ENCODE measurements around the gene MED13L. TPM values are rescaled to one million over a fixed set of nuclear protein-coding genes. Genes with fewer than 3 reads are reported as not detected.
"Not testable (repeated sequence)": the region's sequence is repeated elsewhere in the genome, so short reads cannot be mapped to it uniquely, and the experiment has no call there.

MED13L gene
- polyA plus RNA-seq, 1 of the 3 experiments (the other 2 are of a cell fraction), result 17.1 TPM

DNA sequence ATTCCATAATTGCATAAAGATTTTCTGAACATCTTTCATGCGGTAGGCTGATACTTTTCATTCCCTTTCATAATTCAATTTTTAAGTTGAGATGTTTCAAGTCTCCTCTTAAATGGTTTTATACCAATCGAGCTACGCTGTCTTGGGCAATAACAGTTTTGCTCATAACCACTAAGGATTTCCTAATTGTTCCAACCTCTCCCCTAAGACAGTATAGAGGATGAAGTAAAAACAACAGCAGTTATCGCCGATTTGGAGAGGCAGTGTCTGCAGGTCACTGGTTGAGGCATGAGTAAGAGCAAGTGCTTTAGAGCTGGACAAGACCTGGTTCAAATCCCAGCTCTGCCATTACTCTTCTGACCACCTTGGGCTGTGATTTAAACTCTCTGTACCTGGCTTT, 6.9 kb upstream of the MED13L start (continued):
- TF ChIP-seq FOXJ3 (CRISPR knock-in tag; IDR thresholded peaks at IDR 0.05), result no peak
- TF ChIP-seq ELF1 (IDR thresholded peaks at IDR 0.05), result no peak
- TF ChIP-seq NRF1 (IDR thresholded peaks at IDR 0.05; ENCODE audit: low read depth, low read length), result no peak
- no peak for TF ChIP-seq POLR2AphosphoS5 (IDR thresholded peaks at IDR 0.05; ENCODE audit: low read depth, low read length)

DNA sequence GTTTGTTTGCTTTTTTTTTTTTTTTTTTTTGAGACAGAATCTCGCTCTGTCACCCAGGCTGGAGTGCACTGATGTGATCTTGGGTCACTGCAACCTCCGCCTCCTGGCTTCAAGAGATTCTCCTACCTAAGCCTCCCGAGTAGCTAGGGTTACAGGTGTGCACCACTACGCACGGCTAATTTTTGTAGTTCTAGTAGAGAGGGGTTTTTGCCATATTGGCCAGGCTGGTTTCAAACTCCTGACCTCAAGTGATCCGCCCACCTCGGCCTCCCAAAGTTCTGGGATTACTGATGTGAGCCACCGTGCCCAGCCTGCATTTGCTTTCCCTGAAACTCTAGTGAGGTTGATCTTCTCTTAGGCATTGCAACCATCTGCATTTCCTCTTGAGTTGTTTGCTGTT, 6.4 kb upstream of the MED13L start:
- H3K27me3 ChIP-seq (ENCODE audit: insufficient read depth); H3K27ac ChIP-seq (ENCODE audit: low read depth in 2 of 2, low read length in 1 of 2); H3K36me3 ChIP-seq (replicated peaks in 1 of 2; ENCODE audit: control insufficient read depth in 1 of 2, insufficient read depth in 2 of 2, low read length in 1 of 2); H3K4me2 ChIP-seq; DNase-seq; H3K9me2 ChIP-seq; H3K9ac ChIP-seq; CTCF ChIA-PET; H4K20me1 ChIP-seq (ENCODE audit: insufficient read depth); H2AFZ ChIP-seq (ENCODE audit: low read depth); H3K4me1 ChIP-seq (ENCODE audit: control insufficient read depth in 1 of 2, insufficient read depth in 2 of 2, low read depth in 1 of 2, low read length in 1 of 2); H3K4me3 ChIP-seq (ENCODE audit: low read depth in 2 of 2, low read length in 1 of 2); POLR2A ChIA-PET; H3K79me2 ChIP-seq (ENCODE audit: insufficient read depth); H3K9me3 ChIP-seq: not testable (repeated sequence)
- H3F3A ChIP-seq (replicated peaks; ENCODE audit: insufficient read depth), result peaks cover 13% of the 10 kb centered on the region
- WGBS (ENCODE audit: low lambda C conversion rate), result 96% methylated on average over 7 of the region's 8 CpGs

DNA sequence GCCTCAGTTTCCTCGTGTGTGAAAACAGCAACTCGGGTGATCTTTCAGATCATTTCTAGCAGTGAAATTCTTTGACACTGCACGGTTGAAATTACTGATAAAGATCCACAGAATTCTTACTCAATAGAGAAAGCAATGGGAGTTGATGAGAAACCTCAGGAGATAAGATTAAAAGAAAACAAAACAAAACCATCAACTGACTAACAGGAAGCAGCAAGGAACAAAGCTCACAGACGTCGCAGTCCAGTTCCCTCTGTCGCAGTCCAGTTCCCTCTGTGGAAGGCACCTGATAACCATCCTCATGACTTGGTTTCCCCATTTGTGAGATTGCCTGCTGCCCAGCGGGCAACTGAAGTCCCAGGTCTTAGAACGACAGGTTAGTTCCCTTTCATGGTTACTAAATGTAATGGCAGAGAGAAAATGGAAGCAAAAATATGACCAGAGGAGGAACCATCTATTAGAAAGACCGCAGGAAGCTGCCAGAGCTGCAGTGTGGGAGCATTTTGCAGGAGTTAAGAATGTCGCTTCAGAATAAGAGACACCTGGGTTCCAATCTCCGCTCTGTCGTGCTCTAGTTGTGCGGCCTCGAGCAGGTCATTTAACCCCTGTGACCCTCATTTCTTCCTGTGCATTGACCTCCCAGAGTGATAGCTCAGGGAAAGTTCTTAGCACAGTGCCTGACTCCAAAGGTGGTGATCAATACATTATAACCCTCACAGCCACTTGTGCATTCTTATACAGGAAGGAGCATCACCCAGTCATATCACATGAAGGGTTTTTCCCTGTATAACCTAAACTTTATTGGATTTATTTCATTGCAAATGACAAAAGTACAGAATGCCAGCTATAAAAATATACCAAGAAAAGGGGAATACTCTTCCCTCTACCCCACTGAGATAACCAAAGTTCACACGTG, 5.1 kb upstream of the MED13L start:
- no peaks in the 10 kb centered on the region for H3K9me2 ChIP-seq
- no peak overlapping the region for H3K4me2 ChIP-seq
- H3K27ac ChIP-seq (ENCODE audit: low read depth in 2 of 2, low read length in 1 of 2), result no peak overlapping the region
- H3F3A ChIP-seq (replicated peaks; ENCODE audit: insufficient read depth), result peaks cover 13% of the 10 kb centered on the region
- H3K36me3 ChIP-seq (replicated peaks in 1 of 2; ENCODE audit: control insufficient read depth in 1 of 2, insufficient read depth in 2 of 2, low read length in 1 of 2), result no peaks in the 10 kb centered on the region
- no peak overlapping the region for H3K9ac ChIP-seq
- no peaks in the 10 kb centered on the region for H3K27me3 ChIP-seq (ENCODE audit: insufficient read depth)
- WGBS (ENCODE audit: low lambda C conversion rate), result 76% methylated on average over 15 of the region's 15 CpGs
- TF ChIP-seq MEF2A (IDR thresholded peaks at IDR 0.05; ENCODE audit: borderline replicate concordance, low read depth) (no peak), TEAD4 (IDR thresholded peaks at IDR 0.05; ENCODE audit: borderline replicate concordance, insufficient read depth) (no peak), RCOR1 (IDR thresholded peaks at IDR 0.05; ENCODE audit: low read length) (no peak)
- H3K9me3 ChIP-seq, result no peaks in the 10 kb centered on the region
- no peaks in the 10 kb centered on the region for H4K20me1 ChIP-seq (ENCODE audit: insufficient read depth)
- H2AFZ ChIP-seq (ENCODE audit: low read depth), result peak overlapping the region; percentile 56; the same call in 1 of the 2 replicates
- H3K4me1 ChIP-seq (ENCODE audit: control insufficient read depth in 1 of 2, insufficient read depth in 2 of 2, low read depth in 1 of 2, low read length in 1 of 2), result peaks cover 0 to 3% of the 10 kb centered on the region in 2 experiments; a peak in 2 of 4 replicates
- ChIA-PET CTCF (no interaction called here), POLR2A (no interaction called here)
- no peak for DNase-seq
- no peak overlapping the region for H3K4me3 ChIP-seq (ENCODE audit: low read depth in 2 of 2, low read length in 1 of 2)
- H3K79me2 ChIP-seq (ENCODE audit: insufficient read depth), result no peaks in the 10 kb centered on the region

DNA sequence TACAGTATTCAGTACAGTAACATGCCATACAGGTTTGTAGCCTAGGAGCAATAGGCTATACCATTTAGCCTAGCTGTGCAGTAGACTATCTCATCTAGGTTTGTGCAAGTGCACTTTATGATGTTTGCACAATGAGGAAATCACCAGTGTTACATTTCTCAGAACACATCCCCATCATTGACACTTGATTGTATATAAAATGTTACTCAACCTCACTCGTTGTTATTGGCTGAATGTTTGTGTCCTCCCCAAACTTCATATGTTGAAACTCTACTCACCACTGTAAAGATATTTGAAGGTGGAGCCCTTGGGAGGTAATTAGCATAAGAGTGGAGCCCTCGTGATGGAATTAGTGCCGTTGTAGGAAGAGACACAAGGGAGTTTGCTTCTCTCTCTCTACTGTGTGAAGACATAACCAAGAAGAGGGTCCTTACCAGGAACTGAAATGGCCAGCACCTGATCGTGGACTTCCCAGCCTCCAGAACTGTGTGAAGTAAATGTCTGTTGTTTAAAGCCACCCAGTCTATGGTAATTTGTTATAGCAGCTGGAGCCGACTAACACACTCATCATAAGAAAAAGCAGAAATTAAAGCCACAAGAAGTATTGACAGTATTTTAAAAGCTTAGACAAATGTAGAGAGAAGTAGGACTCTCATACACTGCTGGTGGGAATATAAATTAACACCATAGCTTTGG, 3.2 kb upstream of the MED13L start:
- TF ChIP-seq, protein P1, sequence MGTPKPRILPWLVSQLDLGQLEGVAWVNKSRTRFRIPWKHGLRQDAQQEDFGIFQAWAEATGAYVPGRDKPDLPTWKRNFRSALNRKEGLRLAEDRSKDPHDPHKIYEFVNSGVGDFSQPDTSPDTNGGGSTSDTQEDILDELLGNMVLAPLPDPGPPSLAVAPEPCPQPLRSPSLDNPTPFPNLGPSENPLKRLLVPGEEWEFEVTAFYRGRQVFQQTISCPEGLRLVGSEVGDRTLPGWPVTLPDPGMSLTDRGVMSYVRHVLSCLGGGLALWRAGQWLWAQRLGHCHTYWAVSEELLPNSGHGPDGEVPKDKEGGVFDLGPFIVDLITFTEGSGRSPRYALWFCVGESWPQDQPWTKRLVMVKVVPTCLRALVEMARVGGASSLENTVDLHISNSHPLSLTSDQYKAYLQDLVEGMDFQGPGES (IDR thresholded peaks at IDR 0.05; ENCODE audit: low read depth, low read length), result no peak
- no peak for TF ChIP-seq GATA2 (CRISPR knock-in tag; IDR thresholded peaks at IDR 0.05)
- Histone ChIP-seq H3K27ac (ENCODE audit: low read depth in 2 of 2, low read length in 1 of 2) (no peak overlapping the region), H3K36me3 (replicated peaks in 1 of 2; ENCODE audit: control insufficient read depth in 1 of 2, insufficient read depth in 2 of 2, low read length in 1 of 2) (no peaks in the 10 kb centered on the region), H2AFZ (ENCODE audit: low read depth) (no peak overlapping the region), H3K9ac (no peak overlapping the region), H3K4me1 (ENCODE audit: control insufficient read depth in 1 of 2, insufficient read depth in 2 of 2, low read depth in 1 of 2, low read length in 1 of 2) (peaks cover 0 to 3% of the 10 kb centered on the region in 2 experiments; a peak in 2 of 4 replicates), H3F3A (replicated peaks; ENCODE audit: insufficient read depth) (peaks cover 23% of the 10 kb centered on the region), H3K4me3 (ENCODE audit: low read depth in 2 of 2, low read length in 1 of 2) (no peak overlapping the region), H3K27me3 (ENCODE audit: insufficient read depth) (no peaks in the 10 kb centered on the region), H3K9me3 (no peaks in the 10 kb centered on the region), H4K20me1 (ENCODE audit: insufficient read depth) (peaks cover 9% of the 10 kb centered on the region), H3K4me2 (no peak overlapping the region), H3K9me2 (no peaks in the 10 kb centered on the region), H3K79me2 (ENCODE audit: insufficient read depth) (peaks cover 11% of the 10 kb centered on the region)
- ChIA-PET CTCF (interaction anchor here (1.1 kb wide), 1 partner anchor 329 kb away, joined by 3 read pairs; no protein-coding TSS in a partner anchor), POLR2A (no interaction called here)
- whole genome bisulfite sequencing (ENCODE audit: low lambda C conversion rate), result 80% methylated on average over 5 of the region's 5 CpGs
- DNase-seq, result no peak

Measured in SK-N-SH (cell line).